GM23338 (cell line): ENCODE measurements around the gene COPA. TPM values are rescaled to one million over a fixed set of nuclear protein-coding genes. Genes with fewer than 3 reads are reported as not detected.

Experiments used
- ATAC-seq: fragments of 200-7000 bp; cut with Tn5 transposase; 3 replicates; pipeline ENCODE4 v1.9.1; 2020
- DNase-seq: peaks from one replicate; pipeline ENCODE4 v3.0.0-alpha.2; 2015; ENCODE audit warnings: low spot score
- H2AFZ ChIP-seq: fragments of 200-600 bp; sonication (generic); 2 replicates; pipeline ENCODE4 v1.8.0; 2016; ENCODE audit warnings: antibody characterized with exemption, mild to moderate bottlenecking, moderate library complexity
- H3F3A ChIP-seq: fragments of 200-600 bp; sonication (generic); replicated peaks from 2 replicates; pipeline ENCODE4 v1.8.0; 2017; ENCODE audit warnings: antibody characterized with exemption, mixed run types, low read depth
- H3K27ac ChIP-seq: fragments of 200-600 bp; sonication (generic); 2 replicates; pipeline ENCODE4 v1.6.1; 2016; ENCODE audit warnings: low read depth
- H3K27me3 ChIP-seq: fragments of 200-600 bp; sonication (generic); 2 replicates; pipeline ENCODE4 v1.8.0; 2016; ENCODE audit warnings: mild to moderate bottlenecking, mixed run types, moderate library complexity; ENCODE audit not compliant: insufficient read depth
- H3K36me3 ChIP-seq: fragments of 200-600 bp; sonication (generic); 2 replicates; pipeline ENCODE4 v1.8.0; 2016; ENCODE audit warnings: mild to moderate bottlenecking; ENCODE audit not compliant: insufficient read depth
- H3K4me1 ChIP-seq: fragments of 200-600 bp; sonication (generic); 2 replicates; pipeline ENCODE4 v1.8.0; 2016; ENCODE audit warnings: mild to moderate bottlenecking, moderate library complexity; ENCODE audit not compliant: insufficient read depth
- H3K4me2 ChIP-seq: fragments of 200-600 bp; sonication (generic); 2 replicates; pipeline ENCODE4 v1.7.1; 2017; ENCODE audit warnings: mixed run types
- H3K4me3 ChIP-seq: fragments of 200-600 bp; sonication (generic); 2 replicates; pipeline ENCODE4 v1.6.1; 2016; ENCODE audit warnings: mixed run types
- H3K79me2 ChIP-seq: fragments of 200-600 bp; sonication (generic); replicated peaks from 2 replicates; pipeline ENCODE4 v1.8.0; 2017; ENCODE audit warnings: mild to moderate bottlenecking; ENCODE audit not compliant: insufficient read depth
- H3K9me2 ChIP-seq: fragments of 200-600 bp; sonication (generic); 2 replicates; pipeline ENCODE4 v1.8.0; 2017; ENCODE audit not compliant: insufficient read depth
- H4K20me1 ChIP-seq: fragments of 200-600 bp; sonication (generic); replicated peaks from 2 replicates; pipeline ENCODE4 v1.8.0; 2017; ENCODE audit warnings: mild to moderate bottlenecking; ENCODE audit not compliant: insufficient read depth
- H3K27ac Mint-ChIP-seq: 2 replicates; pipeline ENCODE4 v1.8.0; 2020; ENCODE audit warnings: inconsistent platforms, mild to moderate bottlenecking, moderate library complexity, mixed read lengths
- H3K27me3 Mint-ChIP-seq: 3 replicates; pipeline ENCODE4 v1.8.0; 2022; ENCODE audit warnings: low read depth, mild to moderate bottlenecking, moderate library complexity, mixed read lengths, inconsistent platforms; ENCODE audit not compliant: insufficient read depth, poor library complexity
- H3K36me3 Mint-ChIP-seq: 3 replicates; pipeline ENCODE4 v1.8.0; 2021; ENCODE audit warnings: low read depth, mild to moderate bottlenecking, inconsistent platforms, moderate library complexity, mixed read lengths
- H3K4me1 Mint-ChIP-seq: 3 replicates; pipeline ENCODE4 v1.8.0; 2020; ENCODE audit warnings: mild to moderate bottlenecking, inconsistent platforms, mixed read lengths
- H3K4me3 Mint-ChIP-seq: 3 replicates; pipeline ENCODE4 v1.8.0; 2021; ENCODE audit warnings: moderate library complexity, mild to moderate bottlenecking, inconsistent platforms, mixed read lengths
- H3K9me3 Mint-ChIP-seq: 3 replicates; pipeline ENCODE4 v1.8.0; 2020; ENCODE audit warnings: moderate library complexity, mild to moderate bottlenecking, inconsistent platforms, mixed read lengths
- CREB1 ChIP-seq: fragments of 250-450 bp; sonication (Bioruptor Pico); IDR thresholded peaks from 2 replicates; pipeline ENCODE4 v1.5.0; 2020; ENCODE audit warnings: low read depth, mild to moderate bottlenecking, moderate library complexity
- ETS1 ChIP-seq: IDR thresholded peaks from 2 replicates; pipeline ENCODE4 v1.6.1; 2016; ENCODE audit warnings: antibody characterized with exemption
- EZH2 ChIP-seq: fragments of 200-600 bp; sonication (generic); IDR thresholded peaks from one replicate; pipeline ENCODE4 v1.8.0; 2017; ENCODE audit warnings: antibody characterized with exemption, mild to moderate bottlenecking, low read depth; ENCODE audit not compliant: unreplicated experiment
- EZH2phosphoT487 ChIP-seq: fragments of 200-600 bp; sonication (generic); IDR thresholded peaks from one replicate; pipeline ENCODE4 v1.8.1; 2018; ENCODE audit warnings: antibody characterized with exemption; ENCODE audit not compliant: unreplicated experiment
- JUNB ChIP-seq: IDR thresholded peaks from one replicate; pipeline ENCODE4 v1.6.1; 2016; ENCODE audit warnings: antibody characterized with exemption; ENCODE audit not compliant: unreplicated experiment
- NANOG ChIP-seq: IDR thresholded peaks from 2 replicates; pipeline ENCODE4 v1.6.1; 2016; ENCODE audit warnings: antibody characterized with exemption, borderline replicate concordance
- POLR2AphosphoS5 ChIP-seq: IDR thresholded peaks from 2 replicates; pipeline ENCODE4 v1.6.1; 2016; ENCODE audit warnings: antibody characterized with exemption, low read depth
- STAT1 ChIP-seq: IDR thresholded peaks from one replicate; pipeline ENCODE4 v1.6.1; 2016; ENCODE audit warnings: antibody characterized with exemption; ENCODE audit not compliant: unreplicated experiment
- ZNF331 ChIP-seq: fragments of 250-450 bp; sonication (Bioruptor Pico); IDR thresholded peaks from 2 replicates; pipeline ENCODE4 v1.5.0; 2020; ENCODE audit warnings: low read depth, mild to moderate bottlenecking, moderate library complexity
- polyA plus RNA-seq: library from polyadenylated mRNA; unstranded; fragments of >200 nt; fragmentation: Nextera tagmentation; extraction: Ambion mirVana; gene quantifications from 2 replicates; pipeline ENCODE4 v1.2.1, GENCODE V29; 2016
- total RNA-seq: library from RNA; depleted of rRNA; stranded (reverse); fragments of >200 nt; shearing (Covaris generic); gene quantifications from 2 replicates; pipeline ENCODE4 v1.2.3, GENCODE V29; 2014
- TF ChIP-seq, protein P1 (sequence below): IDR thresholded peaks from one replicate; pipeline ENCODE4 v1.6.1; 2018; ENCODE audit warnings: antibody characterized with exemption; ENCODE audit not compliant: unreplicated experiment
- TF ChIP-seq, protein P2 (sequence below): fragments of 250-450 bp; sonication (Bioruptor Pico); IDR thresholded peaks from 2 replicates; pipeline ENCODE4 v1.5.0; 2020; ENCODE audit warnings: mild to moderate bottlenecking, moderate library complexity

The COPA gene
- total and polyA plus RNA-seq, 2 experiments from 2014 or later = 58.2 to 87.1 TPM

- Histone ChIP-seq H2AFZ (no peak overlapping the region), H4K20me1 (no peaks in the 10 kb centered on the region), H3K4me2 (no peak overlapping the region), H3K36me3 (peaks cover 4% of the 10 kb centered on the region; the same call in 1 of the 2 replicates), H3K9me2 (no peaks in the 10 kb centered on the region), H3K4me3 (no peak overlapping the region), H3K4me1 (peaks cover 14% of the 10 kb centered on the region), H3K27me3 (no peaks in the 10 kb centered on the region), H3K27ac (no peak overlapping the region), H3K79me2 (peaks cover 71% of the 10 kb centered on the region), H3F3A (no peaks in the 10 kb centered on the region)
- Mint-ChIP-seq H3K27me3 (peaks cover 3% of the 10 kb centered on the region), H3K36me3 (peaks cover 21% of the 10 kb centered on the region; the same call in 2 of the 3 replicates), H3K9me3 (no peaks in the 10 kb centered on the region), H3K4me1 (peaks cover 27% of the 10 kb centered on the region), H3K4me3 (no peak overlapping the region), H3K27ac (no peak overlapping the region)
- DNase-seq (no peak), ATAC-seq (no peak)
- TF ChIP-seq EZH2phosphoT487 = no peak
- TF ChIP-seq EZH2 = no peak
- TF ChIP-seq ZNF331 (CRISPR knock-in tag) = no peak
- no peak for TF ChIP-seq NANOG
- TF ChIP-seq, protein P1, sequence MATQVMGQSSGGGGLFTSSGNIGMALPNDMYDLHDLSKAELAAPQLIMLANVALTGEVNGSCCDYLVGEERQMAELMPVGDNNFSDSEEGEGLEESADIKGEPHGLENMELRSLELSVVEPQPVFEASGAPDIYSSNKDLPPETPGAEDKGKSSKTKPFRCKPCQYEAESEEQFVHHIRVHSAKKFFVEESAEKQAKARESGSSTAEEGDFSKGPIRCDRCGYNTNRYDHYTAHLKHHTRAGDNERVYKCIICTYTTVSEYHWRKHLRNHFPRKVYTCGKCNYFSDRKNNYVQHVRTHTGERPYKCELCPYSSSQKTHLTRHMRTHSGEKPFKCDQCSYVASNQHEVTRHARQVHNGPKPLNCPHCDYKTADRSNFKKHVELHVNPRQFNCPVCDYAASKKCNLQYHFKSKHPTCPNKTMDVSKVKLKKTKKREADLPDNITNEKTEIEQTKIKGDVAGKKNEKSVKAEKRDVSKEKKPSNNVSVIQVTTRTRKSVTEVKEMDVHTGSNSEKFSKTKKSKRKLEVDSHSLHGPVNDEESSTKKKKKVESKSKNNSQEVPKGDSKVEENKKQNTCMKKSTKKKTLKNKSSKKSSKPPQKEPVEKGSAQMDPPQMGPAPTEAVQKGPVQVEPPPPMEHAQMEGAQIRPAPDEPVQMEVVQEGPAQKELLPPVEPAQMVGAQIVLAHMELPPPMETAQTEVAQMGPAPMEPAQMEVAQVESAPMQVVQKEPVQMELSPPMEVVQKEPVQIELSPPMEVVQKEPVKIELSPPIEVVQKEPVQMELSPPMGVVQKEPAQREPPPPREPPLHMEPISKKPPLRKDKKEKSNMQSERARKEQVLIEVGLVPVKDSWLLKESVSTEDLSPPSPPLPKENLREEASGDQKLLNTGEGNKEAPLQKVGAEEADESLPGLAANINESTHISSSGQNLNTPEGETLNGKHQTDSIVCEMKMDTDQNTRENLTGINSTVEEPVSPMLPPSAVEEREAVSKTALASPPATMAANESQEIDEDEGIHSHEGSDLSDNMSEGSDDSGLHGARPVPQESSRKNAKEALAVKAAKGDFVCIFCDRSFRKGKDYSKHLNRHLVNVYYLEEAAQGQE = no peak
- TF ChIP-seq, protein P2, sequence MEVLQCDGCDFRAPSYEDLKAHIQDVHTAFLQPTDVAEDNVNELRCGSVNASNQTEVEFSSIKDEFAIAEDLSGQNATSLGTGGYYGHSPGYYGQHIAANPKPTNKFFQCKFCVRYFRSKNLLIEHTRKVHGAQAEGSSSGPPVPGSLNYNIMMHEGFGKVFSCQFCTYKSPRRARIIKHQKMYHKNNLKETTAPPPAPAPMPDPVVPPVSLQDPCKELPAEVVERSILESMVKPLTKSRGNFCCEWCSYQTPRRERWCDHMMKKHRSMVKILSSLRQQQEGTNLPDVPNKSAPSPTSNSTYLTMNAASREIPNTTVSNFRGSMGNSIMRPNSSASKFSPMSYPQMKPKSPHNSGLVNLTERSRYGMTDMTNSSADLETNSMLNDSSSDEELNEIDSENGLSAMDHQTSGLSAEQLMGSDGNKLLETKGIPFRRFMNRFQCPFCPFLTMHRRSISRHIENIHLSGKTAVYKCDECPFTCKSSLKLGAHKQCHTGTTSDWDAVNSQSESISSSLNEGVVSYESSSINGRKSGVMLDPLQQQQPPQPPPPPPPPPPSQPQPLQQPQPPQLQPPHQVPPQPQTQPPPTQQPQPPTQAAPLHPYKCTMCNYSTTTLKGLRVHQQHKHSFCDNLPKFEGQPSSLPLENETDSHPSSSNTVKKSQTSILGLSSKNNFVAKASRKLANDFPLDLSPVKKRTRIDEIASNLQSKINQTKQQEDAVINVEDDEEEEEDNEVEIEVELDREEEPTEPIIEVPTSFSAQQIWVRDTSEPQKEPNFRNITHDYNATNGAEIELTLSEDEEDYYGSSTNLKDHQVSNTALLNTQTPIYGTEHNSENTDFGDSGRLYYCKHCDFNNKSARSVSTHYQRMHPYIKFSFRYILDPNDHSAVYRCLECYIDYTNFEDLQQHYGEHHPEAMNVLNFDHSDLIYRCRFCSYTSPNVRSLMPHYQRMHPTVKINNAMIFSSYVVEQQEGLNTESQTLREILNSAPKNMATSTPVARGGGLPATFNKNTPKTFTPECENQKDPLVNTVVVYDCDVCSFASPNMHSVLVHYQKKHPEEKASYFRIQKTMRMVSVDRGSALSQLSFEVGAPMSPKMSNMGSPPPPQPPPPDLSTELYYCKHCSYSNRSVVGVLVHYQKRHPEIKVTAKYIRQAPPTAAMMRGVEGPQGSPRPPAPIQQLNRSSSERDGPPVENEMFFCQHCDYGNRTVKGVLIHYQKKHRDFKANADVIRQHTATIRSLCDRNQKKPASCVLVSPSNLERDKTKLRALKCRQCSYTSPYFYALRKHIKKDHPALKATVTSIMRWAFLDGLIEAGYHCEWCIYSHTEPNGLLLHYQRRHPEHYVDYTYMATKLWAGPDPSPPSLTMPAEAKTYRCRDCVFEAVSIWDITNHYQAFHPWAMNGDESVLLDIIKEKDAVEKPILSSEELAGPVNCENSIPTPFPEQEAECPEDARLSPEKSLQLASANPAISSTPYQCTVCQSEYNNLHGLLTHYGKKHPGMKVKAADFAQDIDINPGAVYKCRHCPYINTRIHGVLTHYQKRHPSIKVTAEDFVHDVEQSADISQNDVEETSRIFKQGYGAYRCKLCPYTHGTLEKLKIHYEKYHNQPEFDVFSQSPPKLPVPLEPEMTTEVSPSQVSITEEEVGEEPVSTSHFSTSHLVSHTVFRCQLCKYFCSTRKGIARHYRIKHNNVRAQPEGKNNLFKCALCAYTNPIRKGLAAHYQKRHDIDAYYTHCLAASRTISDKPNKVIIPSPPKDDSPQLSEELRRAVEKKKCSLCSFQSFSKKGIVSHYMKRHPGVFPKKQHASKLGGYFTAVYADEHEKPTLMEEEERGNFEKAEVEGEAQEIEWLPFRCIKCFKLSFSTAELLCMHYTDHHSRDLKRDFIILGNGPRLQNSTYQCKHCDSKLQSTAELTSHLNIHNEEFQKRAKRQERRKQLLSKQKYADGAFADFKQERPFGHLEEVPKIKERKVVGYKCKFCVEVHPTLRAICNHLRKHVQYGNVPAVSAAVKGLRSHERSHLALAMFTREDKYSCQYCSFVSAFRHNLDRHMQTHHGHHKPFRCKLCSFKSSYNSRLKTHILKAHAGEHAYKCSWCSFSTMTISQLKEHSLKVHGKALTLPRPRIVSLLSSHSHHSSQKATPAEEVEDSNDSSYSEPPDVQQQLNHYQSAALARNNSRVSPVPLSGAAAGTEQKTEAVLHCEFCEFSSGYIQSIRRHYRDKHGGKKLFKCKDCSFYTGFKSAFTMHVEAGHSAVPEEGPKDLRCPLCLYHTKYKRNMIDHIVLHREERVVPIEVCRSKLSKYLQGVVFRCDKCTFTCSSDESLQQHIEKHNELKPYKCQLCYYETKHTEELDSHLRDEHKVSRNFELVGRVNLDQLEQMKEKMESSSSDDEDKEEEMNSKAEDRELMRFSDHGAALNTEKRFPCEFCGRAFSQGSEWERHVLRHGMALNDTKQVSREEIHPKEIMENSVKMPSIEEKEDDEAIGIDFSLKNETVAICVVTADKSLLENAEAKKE (CRISPR knock-in tag) = no peak
- TF ChIP-seq ETS1 = no peak
- TF ChIP-seq CREB1 (CRISPR knock-in tag) = no peak
- TF ChIP-seq POLR2AphosphoS5 = no peak
- no peak for TF ChIP-seq JUNB
- no peak for TF ChIP-seq STAT1
Measured at GRCh38 chr1:160256396-160257046, 86.5 kb downstream of the COPA start.
